ENCODE results near the gene MINDY4. TPM values are rescaled to one million over a fixed set of nuclear protein-coding genes. Genes with fewer than 3 reads are reported as not detected.

Gene MINDY4
- total RNA-seq, 1 donor from 2014 or later, result 15.6 TPM

GRCh38 chr7:30861612-30862011, 90.4 kb downstream of the MINDY4 start:
- ATAC-seq (no peak), DNase-seq (ENCODE audit: low spot score) (no peak)
- intact Hi-C loops (cut with DNase I), result no loop called here

DNA sequence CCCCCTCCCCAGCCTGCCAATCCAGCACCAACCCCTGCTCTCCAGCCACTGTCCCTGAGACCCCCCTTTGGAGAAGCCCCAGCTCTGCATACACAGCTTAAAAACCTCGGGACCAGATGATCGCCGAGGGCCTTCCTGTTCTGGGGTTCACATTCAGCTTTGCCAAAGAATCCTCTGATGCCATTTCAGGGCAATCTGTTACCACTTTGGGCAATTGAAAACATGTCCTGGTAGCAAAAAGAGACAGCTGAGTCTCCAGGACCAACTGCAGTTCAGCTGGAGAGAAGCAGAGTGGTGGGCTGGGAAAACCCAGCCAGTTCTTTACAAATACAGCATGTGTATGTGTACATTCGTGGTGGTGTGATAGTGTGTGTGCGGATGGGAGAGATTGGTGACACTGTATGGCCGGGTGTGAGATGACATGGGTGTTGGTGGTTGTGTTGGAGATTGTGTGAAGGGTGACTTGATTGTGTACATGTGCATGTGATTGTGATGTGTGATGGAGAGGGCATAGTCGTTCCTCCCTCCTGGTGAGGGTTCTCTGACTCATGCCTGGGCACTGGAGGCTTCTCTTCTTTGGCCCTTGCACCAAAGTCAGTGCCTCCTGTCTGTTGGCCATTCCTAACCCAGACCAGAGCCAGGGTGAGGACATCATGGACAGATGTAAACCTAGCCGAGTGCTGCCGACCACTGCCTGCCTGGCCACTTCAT, 91.9 kb downstream of the MINDY4 start:
- intact Hi-C loops (cut with DNase I), result no loop called here
- ATAC-seq (peak; percentile 6), DNase-seq (ENCODE audit: low spot score) (no peak)

- DNase-seq (ENCODE audit: low spot score), result no peak
- peak; percentile 73 for ATAC-seq
Measured at GRCh38 chr7:30863706-30864035, 92.5 kb downstream of the MINDY4 start.

DNA sequence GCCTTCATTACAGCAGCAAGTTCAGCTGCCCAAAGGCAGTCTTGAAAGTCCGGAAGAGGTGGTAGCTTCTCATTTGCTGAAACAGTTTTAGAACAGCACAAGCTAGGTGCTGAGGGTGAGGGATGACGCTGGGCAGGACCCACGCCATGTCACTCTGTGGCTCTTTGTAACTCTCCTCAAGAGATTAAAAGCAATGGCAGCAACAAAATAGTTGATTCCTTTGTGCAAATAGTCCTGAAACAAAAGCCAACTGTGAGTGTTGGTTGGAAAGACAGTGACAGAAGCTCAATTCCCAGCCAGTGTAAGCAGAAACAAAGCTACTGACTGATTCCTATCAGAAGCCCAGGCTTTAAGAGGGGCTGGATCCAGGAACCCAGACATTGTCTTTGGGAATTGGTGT, 92.9 kb downstream of the MINDY4 start:
- intact Hi-C loops (cut with DNase I), result no loop called here
- ATAC-seq (peak; percentile 59), DNase-seq (ENCODE audit: low spot score) (no peak)

More at GRCh38 chr7:30863706-30864035, 92.5 kb downstream of the MINDY4 start:
- intact Hi-C loops (cut with DNase I), result no loop called here

DNA sequence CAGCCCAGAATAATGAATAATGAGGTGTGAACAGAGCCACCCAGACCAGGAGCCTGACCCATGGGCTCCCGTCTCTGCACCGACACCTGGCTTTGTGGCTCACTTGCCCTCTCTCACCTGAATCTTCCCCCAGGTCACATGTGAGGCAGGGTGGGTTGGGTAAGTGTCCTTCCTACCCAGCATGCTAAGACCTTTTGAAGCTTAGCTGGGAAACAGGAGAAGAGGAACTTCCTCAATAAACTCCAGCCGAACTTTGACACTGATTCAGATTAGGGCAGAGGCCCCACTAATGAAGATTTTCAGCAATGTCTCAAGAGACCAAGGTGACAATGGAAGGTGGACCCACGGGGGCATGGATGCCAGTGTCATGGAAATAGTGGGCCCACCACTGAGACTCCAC, 93.9 kb downstream of the MINDY4 start:
- DNase-seq (ENCODE audit: low spot score), result no peak
- intact Hi-C loops (cut with DNase I), result no loop called here
- ATAC-seq, result no peak

- DNase-seq (ENCODE audit: low spot score) (no peak), ATAC-seq (no peak)
- intact Hi-C loops (cut with DNase I), result no loop called here
Measured at GRCh38 chr7:30865821-30866220, 94.6 kb downstream of the MINDY4 start.

DNA sequence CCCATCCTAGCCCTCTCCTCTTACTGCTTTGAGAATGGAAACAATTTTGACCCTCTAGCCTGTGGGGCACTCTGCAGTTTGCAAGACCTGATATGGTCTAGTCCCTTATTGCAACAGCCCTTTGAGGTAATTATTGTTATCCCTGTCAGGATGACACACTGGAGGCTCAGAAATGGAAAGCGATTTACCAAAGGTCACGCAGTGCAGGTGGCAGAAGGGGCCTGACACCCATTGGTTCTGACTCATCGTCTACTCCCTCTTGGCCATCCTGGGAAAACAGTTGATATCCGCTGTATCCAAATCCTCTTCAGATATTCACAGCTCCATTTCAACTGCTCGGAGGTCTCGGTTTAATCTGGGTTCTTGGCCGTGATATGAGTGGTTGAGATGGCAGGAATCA, 95.7 kb downstream of the MINDY4 start:
- no peak for ATAC-seq
- DNase-seq (ENCODE audit: low spot score), result no peak
- intact Hi-C loops (cut with DNase I), result no loop called here

- DNase-seq (ENCODE audit: low spot score), result no peak
- ATAC-seq, result no peak
- intact Hi-C loops (cut with DNase I), result no loop called here
Measured at GRCh38 chr7:30867483-30867882, 96.3 kb downstream of the MINDY4 start.

GRCh38 chr7:30869794-30870611, 98.8 kb downstream of the MINDY4 start:
- intact Hi-C loops (cut with DNase I), result no loop called here
- no peak for DNase-seq (ENCODE audit: low spot score)
- no peak for ATAC-seq

DNA sequence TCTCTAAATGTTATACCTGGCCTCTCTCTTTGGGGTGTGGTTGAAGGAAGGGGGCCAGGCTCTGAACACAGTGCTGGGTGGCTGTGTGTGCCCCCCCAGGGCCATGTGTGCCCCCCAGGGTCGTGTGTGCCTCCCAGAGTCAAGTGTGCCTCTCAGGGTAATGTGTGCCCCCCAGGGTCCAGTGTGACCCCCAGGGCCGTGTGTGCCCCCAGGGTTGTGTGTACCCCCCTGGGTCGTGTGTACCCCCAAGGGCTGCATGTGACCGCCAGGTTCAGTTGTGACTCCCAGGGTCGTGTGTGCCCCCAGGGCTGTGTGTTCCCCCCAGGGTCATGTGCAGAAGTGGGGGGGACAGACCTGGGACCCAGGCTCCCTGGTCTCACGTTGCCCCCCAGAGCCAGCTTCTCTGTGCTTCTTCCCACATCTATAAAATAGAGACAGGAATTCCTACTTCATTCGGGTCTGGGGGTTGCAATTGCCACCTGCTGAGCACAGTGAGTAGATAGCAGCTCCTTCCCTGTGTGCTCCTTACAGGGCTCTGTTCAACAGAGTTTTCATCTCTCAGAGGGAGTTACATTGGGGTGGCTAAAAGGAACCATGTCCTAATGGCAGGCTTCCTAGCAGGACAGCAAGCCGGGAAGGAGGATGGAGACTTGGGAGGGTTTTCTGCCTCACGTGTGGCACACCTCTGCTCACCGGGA, 99.8 kb downstream of the MINDY4 start:
- no peak for DNase-seq (ENCODE audit: low spot score)
- no peak for ATAC-seq
- intact Hi-C loops (cut with DNase I), result no loop called here

- DNase-seq (ENCODE audit: low spot score) (no peak), ATAC-seq (no peak)
- intact Hi-C loops (cut with DNase I), result no loop called here
Measured at GRCh38 chr7:30871655-30872054, 100.4 kb downstream of the MINDY4 start.

DNA sequence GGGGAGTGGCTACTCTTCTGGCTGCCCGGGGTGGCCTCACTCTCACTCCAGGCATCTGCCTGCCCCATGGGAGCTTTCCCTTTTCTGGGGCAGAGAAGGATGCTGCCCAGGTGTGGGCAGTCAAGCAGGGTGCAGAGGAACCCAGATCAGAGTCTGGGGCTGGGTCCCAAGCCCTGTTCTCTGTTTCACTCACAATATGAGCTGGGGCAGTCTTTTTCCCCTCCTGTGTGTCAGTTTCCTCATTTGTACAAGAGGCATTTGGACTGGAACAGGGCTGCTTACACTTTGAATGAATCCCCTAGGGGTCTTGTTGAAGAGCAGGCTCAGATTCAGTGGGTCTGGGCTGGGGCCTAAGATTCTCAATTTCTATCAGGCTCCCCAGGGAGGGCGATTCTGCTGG, 102.0 kb downstream of the MINDY4 start:
- intact Hi-C loops (cut with DNase I), result no loop called here
- no peak for DNase-seq (ENCODE audit: low spot score)
- no peak for ATAC-seq

- DNase-seq (ENCODE audit: low spot score), result no peak
- intact Hi-C loops (cut with DNase I), result no loop called here
- ATAC-seq, result no peak
Measured at GRCh38 chr7:30873656-30874055, 102.4 kb downstream of the MINDY4 start.

DNA sequence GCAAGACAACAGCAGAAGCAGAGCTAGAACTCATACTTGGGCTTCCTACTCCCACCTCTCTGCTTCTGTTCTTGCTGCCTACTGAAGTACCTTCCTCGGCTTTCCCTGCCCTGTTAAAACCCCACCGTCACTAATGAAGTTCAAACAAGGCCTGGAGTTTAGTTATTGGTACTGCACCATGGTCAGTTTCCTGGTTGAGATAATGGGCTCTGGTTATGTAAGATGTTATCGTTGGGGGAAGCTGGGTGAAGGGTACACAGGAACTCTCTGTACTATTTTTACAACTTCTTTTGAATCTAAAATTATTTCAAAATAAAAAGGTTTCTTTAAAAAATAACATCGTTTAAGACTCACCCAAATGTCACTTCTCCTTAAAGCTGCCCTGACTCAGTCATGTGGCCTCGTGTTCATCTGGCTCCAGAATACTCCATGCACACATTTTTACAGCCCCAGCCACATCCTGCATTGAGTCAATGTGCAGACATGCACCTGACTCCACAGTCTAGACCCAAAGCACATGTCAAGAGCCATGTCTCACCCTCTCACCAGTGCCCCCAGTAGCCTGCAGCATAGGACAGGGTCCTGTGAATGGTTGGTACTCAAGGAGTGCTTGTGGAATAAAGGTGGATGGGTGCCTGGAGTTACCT, 103.6 kb downstream of the MINDY4 start:
- DNase-seq (ENCODE audit: low spot score), result no peak
- intact Hi-C loops (cut with DNase I), result no loop called here
- no peak for ATAC-seq

GRCh38 chr7:30877015-30877769, 106.0 kb downstream of the MINDY4 start:
- intact Hi-C loops (cut with DNase I), result no loop called here

DNA sequence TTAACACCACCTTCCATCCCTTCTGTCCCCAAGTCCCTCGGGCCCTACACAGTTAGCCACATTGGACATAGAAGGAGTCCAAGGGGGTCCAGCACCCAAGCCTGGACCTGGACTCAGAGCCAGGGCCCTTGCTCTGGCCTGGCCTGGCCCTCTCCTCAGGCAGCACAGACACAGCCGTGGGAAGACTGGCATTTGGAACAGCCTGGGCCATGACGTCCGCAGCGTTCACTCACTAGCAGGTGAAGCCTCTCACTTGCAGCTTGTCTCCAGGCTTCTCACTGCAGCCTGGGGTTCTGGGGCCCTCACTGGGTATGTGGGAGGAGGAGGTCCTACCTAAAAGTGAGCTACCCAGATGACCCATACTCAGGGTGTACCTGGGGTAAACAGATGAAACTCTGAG, 106.8 kb downstream of the MINDY4 start:
- intact Hi-C loops (cut with DNase I), result no loop called here
- no peak for ATAC-seq
- DNase-seq (ENCODE audit: low spot score), result no peak

More at GRCh38 chr7:30877015-30877769, 106.0 kb downstream of the MINDY4 start:
- ATAC-seq, result peak; percentile 65
- no peak for DNase-seq (ENCODE audit: low spot score)

DNA sequence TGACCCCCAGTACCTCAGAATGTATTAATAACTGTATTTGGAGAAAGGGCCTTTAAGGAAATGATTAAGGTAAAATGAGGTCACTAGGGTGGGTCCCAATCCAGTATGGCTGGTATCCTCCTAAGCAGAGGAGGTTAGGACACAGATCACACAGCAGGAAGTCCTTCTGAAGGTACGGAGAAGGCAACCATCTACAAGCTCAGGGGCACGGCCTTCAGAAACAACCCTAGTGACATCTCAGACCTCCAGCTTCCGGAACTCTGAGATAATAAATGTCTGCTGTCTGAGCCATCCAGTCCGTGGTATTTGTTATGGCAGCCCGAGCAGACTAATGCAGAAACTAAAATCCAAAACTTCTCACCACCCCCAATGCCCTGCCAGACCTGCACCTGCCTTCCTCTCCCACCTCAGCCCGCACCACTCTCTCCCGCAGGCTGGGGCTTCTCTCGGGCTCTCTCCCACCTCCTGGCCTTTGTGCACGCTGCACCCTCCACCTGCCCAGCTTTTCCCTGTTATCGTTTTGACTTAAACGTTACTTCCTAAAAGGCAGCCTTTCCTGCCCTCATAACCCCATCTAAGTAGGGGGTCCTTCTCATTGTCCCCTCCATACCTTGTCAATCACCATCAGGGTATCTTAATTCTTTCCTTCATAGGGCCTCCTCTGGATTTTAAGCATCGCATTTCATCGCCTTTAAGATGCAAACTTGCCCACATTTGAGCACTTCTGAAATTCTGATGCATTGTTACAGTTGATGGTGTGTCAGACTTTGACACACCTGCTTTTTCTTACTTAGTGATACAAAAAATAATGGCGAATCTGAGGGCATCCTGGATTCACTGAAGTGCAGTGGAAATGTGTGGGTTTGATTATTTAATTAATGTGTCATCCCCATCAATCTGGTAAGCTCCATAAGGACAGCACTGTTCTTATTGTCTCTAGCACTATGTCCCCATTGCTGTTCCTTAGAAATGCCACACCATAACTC, 108.2 kb downstream of the MINDY4 start:
- intact Hi-C loops (cut with DNase I), result no loop called here
- DNase-seq (ENCODE audit: low spot score) (no peak), ATAC-seq (no peak)
